ENCODE measurements around the gene PCDHGB6. TPM values are rescaled to one million over a fixed set of nuclear protein-coding genes. Genes with fewer than 3 reads are reported as not detected.
"Not testable (repeated sequence)": the region's sequence is repeated elsewhere in the genome, so short reads cannot be mapped to it uniquely, and the experiment has no call there.

The PCDHGB6 gene
- total and polyA plus RNA-seq, 8 donors: 0.63 to 4.0 (median 2.3) TPM

GRCh38 chr5:141430332-141431113 lies 22.7 kb downstream of the PCDHGB6 start, which contains the start of gene PCDHGA12:
Gene PCDHGA12, plus strand, starts transcription at chr5:141430507. Its CDS starts 253 bp downstream, at chr5:141430760.
- no peak for TF ChIP-seq CTCF (IDR thresholded peaks at IDR 0.05)
- FAIRE-seq (no peak), ATAC-seq (peak in 3 of 4 donors; percentile 55 to 84 (median 74)), DNase-seq (no peak)
- no peaks in the 10 kb centered on the region for H3K36me3 ChIP-seq
- peak within 1 kb of the TSS in 1 of 4 donors; percentile 13 for H3K4me3 ChIP-seq
- no peaks in the 10 kb centered on the region for H3K4me1 ChIP-seq
- H3K27me3 ChIP-seq: no peaks in the 10 kb centered on the region
- H3K9me3 ChIP-seq: peaks cover 0 to 33% (median 0%) of the 10 kb centered on the region in 4 donors
- WGBS, 2 donors: 10% methylated on average over 33 of the region's 33 CpGs
- no peak within 1 kb of the TSS for H3K27ac ChIP-seq
- intact Hi-C loops (cut with DNase I): no loop called here

GRCh38 chr5:141431286-141431685 lies 23.5 kb downstream of the PCDHGB6 start:
- WGBS, 2 donors: 10% methylated on average over 37 of the region's 37 CpGs
- ATAC-seq: peak in 2 of 4 donors; percentile 24 to 60
- Histone ChIP-seq H3K36me3 (no peaks in the 10 kb centered on the region), H3K27ac (no peak overlapping the region), H3K9me3 (peaks cover 0 to 27% (median 0%) of the 10 kb centered on the region in 4 donors), H3K4me1 (no peaks in the 10 kb centered on the region), H3K27me3 (no peaks in the 10 kb centered on the region), H3K4me3 (peak overlapping the region in 1 of 4 donors; percentile 13)
- DNase-seq: peak in 1 of 6 donors; percentile 40
- no peak for TF ChIP-seq CTCF (IDR thresholded peaks at IDR 0.05)
- intact Hi-C loops (cut with DNase I): no loop called here
- no peak for FAIRE-seq

GRCh38 chr5:141432308-141432707 lies 24.5 kb downstream of the PCDHGB6 start:
- 19 to 22% methylated on average over 18 to 38 of the region's 38 CpGs for WGBS, 2 donors
- H3K36me3 ChIP-seq; FAIRE-seq; intact Hi-C loops (cut with DNase I); H3K27ac ChIP-seq; H3K27me3 ChIP-seq; H3K4me1 ChIP-seq; ATAC-seq; H3K4me3 ChIP-seq: not testable (repeated sequence)
- H3K9me3 ChIP-seq: peaks cover 0 to 26% (median 0%) of the 10 kb centered on the region in 4 donors
- DNase-seq: peak in 1 of 6 donors; percentile 32

GRCh38 chr5:141432726-141433125 lies 24.9 kb downstream of the PCDHGB6 start:
- WGBS, 2 donors: 16 to 17% methylated on average over 24 to 29 of the region's 29 CpGs
- H3K4me1 ChIP-seq; H3K27ac ChIP-seq; FAIRE-seq; H3K36me3 ChIP-seq; ATAC-seq; intact Hi-C loops (cut with DNase I); H3K27me3 ChIP-seq; H3K4me3 ChIP-seq: not testable (repeated sequence)
- peak in 1 of 6 donors; percentile 20 for DNase-seq
- peaks cover 0 to 22% (median 0%) of the 10 kb centered on the region in 4 donors for H3K9me3 ChIP-seq

GRCh38 chr5:141434006-141434405 lies 26.2 kb downstream of the PCDHGB6 start:
- intact Hi-C loops (cut with DNase I): no loop called here
- peaks cover 0 to 14% (median 0%) of the 10 kb centered on the region in 4 donors for H3K9me3 ChIP-seq
- 72 to 76% methylated on average over 2 of the region's 2 CpGs for WGBS, 2 donors
- no peak for TF ChIP-seq CTCF (IDR thresholded peaks at IDR 0.05)
- ATAC-seq (no peak), FAIRE-seq (no peak), DNase-seq (no peak)
- H3K4me1 ChIP-seq: no peaks in the 10 kb centered on the region
- H3K4me3 ChIP-seq: no peak overlapping the region
- no peaks in the 10 kb centered on the region for H3K36me3 ChIP-seq
- no peaks in the 10 kb centered on the region for H3K27me3 ChIP-seq
- H3K27ac ChIP-seq: no peak overlapping the region

GRCh38 chr5:141437221-141437620 lies 29.4 kb downstream of the PCDHGB6 start:
- intact Hi-C loops (cut with DNase I): no loop called here
- DNase-seq: no peak
- no peaks in the 10 kb centered on the region for H3K4me1 ChIP-seq
- no peaks in the 10 kb centered on the region for H3K9me3 ChIP-seq
- H3K4me3 ChIP-seq: no peak overlapping the region
- no peak overlapping the region for H3K27ac ChIP-seq
- H3K27me3 ChIP-seq: no peaks in the 10 kb centered on the region
- TF ChIP-seq CTCF (IDR thresholded peaks at IDR 0.05): no peak
- no peak for ATAC-seq
- no peaks in the 10 kb centered on the region for H3K36me3 ChIP-seq
- FAIRE-seq: no peak
- 89 to 90% methylated on average over 2 of the region's 2 CpGs for WGBS, 2 donors

Data from pancreas (tissue), 10 donors.